T-helper 1 cell (primary cell): Measurements from ENCODE around the gene PDX1.

Source experiments
- DNase-seq, 5 donors: peaks; one replicate each; pipeline ENCODE4 v3.0.0-alpha.2; 2012 to 2020

Gene PDX1

DNA sequence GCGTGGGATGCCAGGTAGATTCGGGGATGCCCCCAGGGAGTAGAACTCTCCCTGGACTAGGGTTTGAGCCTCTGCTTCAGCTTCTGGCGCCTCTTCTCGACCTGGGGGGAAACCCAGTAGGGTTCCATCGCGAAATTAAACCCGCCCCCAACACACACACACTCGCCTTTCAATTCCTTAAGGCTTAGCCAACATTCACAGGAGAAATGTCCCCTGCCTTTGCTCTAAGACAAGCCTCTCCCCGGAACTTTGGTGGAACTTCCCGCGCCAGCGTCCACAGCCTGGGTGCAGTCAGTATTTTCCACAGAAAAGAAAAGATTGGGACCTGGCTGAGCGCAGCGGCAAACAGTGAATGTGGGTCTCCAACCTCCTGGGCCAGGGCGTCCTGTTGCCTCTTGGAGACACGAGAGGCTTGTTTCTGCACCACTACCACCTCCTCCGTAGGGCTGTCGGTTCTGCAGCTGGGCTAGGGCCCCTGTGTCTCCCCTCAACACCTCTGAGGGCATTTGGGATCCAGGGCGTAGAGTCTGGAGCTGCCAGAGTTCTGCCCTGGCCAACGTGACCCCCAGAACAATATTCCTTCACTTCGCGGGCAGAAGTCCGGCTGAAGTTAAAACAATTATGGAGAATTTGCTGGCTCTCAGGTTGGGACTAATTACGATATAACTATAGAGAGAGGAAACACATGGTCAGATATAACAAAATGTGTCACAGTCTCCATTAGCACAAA, 3.2 kb downstream of the PDX1 start:
- DNase-seq = no peak

GRCh38 chr13:27923794-27924528, 4.2 kb downstream of the PDX1 start:
- no peak for DNase-seq

DNA sequence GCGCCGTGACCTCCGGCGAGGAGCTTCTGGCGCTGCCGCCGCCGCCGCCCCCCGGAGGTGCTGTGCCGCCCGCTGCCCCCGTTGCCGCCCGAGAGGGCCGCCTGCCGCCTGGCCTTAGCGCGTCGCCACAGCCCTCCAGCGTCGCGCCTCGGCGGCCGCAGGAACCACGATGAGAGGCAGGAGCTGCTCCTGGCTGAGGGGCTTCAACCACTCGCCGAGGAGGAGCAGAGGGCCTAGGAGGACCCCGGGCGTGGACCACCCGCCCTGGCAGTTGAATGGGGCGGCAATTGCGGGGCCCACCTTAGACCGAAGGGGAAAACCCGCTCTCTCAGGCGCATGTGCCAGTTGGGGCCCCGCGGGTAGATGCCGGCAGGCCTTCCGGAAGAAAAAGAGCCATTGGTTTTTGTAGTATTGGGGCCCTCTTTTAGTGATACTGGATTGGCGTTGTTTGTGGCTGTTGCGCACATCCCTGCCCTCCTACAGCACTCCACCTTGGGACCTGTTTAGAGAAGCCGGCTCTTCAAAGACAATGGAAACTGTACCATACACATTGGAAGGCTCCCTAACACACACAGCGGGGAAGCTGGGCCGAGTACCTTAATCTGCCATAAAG, 4.8 kb downstream of the PDX1 start:
- no peak for DNase-seq

GRCh38 chr13:27925220-27925991, 5.6 kb downstream of the PDX1 start:
- DNase-seq = no peak

GRCh38 chr13:27926644-27927434, 7.0 kb downstream of the PDX1 start:
- DNase-seq = no peak

DNA sequence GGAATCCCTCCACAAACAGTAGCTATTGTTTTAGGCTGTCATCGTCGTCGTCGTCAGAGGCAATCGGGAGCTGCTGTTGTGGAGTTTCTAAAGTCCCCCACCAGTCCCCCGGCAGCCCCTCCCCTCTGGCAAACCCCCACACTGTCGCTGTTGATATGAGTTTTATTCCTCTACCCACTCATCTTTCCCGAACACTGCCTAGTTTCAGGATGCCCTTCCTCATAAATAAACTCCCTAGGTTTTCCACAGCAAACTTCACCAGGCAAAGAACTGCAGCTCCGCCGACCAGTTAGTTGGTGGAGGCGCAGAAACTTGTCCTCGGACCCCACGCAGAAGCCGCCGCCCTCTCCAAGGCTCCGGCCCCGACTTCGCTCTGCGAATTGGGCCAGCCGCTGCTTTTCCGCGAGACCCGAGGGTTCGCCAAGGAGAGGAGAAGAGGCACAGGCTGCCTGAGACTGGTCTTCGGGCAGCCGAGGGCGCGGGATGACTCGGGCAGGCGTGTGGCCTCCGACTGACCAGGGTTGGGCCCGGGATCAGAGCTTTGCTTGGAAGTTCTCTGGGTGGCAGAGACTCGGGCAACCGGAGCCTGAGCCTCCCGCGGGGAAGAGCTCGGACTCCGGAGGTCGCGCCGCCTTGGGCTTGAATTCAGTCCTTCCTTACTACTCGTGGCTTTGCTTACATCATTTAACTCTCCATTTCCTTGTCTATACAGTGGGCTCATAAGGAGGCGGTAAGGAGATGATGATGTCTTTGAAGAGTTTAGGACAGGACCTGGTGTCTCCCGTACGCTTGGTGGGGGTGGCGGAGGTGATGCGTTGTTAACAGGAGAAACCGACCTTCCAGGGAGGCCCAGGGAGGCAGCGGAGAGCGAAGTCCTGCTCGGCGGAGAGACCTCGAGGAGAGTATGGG, 7.9 kb downstream of the PDX1 start:
- DNase-seq = no peak

DNA sequence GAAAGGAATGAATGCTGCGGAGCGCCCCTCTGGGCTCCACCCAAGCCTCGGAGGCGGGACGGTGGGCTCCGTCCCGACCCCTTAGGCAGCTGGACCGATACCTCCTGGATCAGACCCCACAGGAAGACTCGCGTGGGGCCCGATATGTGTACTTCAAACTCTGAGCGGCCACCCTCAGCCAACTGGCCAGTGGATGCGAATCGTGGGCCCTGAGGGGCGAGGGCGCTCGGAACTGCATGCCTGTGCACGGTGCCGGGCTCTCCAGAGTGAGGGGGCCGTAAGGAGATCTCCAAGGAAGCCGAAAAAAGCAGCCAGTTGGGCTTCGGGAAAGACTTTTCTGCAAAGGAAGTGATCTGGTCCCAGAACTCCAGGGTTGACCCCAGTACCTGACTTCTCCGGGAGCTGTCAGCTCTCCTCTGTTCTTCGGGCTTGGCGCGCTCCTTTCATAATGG, 8.6 kb downstream of the PDX1 start:
- no peak for DNase-seq

GRCh38 chr13:27928805-27929753, 9.3 kb downstream of the PDX1 start:
- no peak for DNase-seq

GRCh38 chr13:27929868-27930267, 10.1 kb downstream of the PDX1 start:
- DNase-seq = no peak

GRCh38 chr13:27933118-27933517, 13.3 kb downstream of the PDX1 start:
- DNase-seq = no peak

DNA sequence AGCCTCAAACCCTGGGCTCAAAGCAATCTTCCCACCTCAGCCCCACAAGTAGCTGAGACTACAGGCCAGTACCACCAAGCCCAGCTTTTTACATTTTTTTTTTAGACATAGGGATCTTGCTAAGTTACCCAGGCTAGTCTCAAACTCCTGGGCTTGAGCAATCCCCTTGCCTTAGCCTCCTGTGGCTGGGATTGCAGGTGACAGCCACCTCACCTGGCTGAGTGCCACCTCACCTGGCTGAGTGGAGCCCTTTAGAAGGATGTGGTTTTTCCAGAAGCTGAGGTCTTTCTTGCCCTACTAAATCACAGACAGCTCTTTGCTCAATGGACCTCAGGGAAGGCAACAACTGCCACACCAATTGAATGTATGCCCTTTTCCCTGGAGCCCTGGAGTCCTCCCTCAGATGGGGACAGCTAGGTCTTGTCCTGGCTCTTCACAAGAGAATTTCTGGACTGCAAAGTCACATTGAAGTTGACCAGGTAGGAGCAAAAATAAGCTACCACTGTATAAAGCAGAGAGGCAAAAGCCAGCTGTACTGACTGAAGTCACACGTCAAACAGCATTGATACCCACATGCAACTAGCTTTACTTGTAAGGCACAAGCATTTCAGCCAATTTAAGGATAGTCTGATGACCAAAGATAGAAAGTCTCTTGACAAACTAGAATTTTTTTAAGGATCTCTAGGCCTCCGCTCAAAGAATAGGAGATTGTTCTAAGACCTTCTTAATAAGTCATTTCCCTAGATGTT, 14.0 kb downstream of the PDX1 start:
- no peak for DNase-seq

- no peak for DNase-seq
Observed at GRCh38 chr13:27942972-27943371, 23.2 kb downstream of the PDX1 start.

DNA sequence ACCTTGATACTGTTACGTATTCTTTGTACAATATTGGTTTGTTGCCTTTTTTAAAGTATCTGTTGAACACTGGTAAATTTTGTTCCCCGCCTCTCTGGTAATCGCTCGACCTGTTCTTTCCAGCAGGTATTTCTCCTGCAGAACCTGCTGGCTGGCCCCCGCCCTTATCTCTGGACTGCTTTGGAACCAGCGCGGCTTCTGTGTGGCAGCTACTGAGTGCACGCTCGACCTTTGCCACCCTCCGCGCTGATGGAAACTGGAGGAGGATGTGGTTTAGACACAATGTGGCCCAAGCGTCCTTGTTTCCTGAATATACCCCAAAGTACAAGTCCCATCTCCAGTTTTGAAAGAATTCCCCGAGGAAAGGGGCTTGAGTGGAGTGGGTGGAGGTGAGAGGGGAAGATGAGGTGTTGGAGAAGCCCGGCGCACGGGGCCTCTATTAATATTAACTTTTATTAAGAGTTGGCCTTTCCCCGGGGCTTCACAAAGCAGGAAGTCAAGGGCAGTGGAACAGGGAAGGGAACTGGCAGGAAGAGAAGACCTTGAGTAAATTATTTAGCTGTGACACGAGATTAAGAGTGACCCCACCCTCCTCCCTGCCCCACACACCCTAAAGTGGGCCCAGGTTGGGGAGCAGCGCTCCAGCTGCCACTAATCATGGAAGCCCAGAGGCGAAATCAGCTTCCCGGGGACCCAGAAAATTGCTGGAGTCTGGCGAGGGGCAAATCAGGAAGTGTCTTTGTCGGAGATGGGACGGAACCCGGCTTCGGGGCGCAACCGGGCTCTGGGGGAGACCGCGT, 33.3 kb downstream of the PDX1 start:
- no peak for DNase-seq

DNA sequence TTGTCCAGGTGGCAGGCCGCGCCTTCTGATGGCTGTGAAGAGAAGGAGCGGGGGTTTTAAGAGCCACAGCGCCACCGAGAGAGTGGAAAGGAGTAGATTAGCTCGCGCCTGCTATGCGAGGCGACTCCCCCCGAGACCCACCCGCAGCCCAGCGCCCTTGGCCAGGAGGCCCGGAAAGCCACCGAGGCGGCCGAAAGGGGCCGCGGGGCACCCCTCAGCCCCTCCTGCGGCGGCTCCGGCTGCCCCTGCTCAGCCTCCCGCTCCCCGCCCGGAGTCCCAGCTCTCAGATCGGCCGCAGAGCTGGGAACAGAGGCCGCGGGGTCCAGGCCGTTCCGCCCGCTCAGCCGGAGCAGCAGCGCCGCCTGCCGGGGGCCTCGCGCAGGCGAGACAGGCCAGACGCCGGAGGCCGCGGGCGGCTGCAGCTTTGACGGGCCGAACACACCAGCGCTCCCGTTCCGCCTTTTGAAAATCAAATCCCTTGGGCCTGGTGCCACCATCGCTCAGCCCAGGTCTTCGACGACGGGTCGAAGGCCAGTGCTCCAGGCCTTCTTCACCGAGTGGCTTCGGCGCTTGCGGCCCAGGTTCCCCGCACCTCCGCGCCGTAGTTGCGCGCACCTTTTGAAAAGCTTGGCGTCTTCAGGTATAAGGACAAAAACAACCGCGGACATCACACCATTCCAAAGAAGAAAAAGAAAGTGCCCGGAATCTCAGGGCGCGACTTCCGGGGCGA, 34.0 kb downstream of the PDX1 start:
- peak in 3 of 5 donors; percentile 37 to 53 (median 44) for DNase-seq

GRCh38 chr13:27954406-27954851, 34.6 kb downstream of the PDX1 start:
- no peak for DNase-seq

DNA sequence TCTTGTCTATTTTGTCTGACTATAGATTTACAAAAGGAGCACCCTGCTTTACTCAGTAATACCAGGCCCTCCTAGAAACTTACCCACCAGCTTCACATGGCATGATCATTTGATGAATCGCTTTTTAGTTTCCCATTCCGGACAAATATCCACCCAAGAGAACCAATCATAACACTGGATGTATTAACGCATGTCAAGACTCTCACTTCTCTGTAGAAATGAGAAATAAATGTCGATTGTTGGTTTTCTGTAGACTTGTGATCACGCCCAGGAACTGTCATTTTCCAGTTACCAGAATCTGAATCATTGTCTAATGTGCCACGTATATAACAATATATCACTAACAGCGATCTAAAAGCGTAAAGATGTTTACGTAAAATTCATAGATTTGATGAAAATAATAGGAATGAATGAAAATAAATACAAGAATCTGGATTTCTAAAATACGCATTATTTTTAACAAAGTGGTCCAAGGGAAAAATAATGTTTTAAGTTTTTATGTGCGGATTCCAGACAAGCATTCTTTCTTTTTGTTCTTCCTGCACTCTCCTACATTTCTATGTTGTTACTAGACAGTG, 35.3 kb downstream of the PDX1 start:
- DNase-seq = no peak
